ENCODE measurements around the gene HPCAL1.

DNA sequence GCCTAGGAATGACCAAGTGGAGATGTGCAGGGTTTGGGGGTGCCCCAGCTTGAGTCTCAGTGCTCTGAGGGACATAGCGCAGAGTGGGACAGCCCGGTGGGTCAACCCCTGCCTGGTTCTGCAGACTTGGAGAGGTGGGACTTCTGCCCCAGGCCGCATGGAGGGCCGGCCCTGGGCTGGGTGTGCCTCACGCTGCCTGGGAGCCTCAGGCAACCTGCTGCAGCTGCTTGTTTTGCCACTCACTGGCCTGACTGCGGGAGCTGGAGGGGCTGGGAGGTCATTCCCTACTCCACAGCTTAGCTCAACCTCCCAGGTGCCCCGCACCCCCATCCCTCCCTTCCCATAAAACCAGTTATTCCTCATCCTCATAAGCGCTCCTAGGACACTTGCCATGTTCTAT is 112.3 kb downstream of the HPCAL1 start:
- no peak for TF ChIP-seq RAD21 (IDR thresholded peaks at IDR 0.05; ENCODE audit: low read depth)
- TF ChIP-seq MAX (IDR thresholded peaks at IDR 0.05), result no peak
- no peak for TF ChIP-seq EP300 (IDR thresholded peaks at IDR 0.05; ENCODE audit: borderline replicate concordance)
- TF ChIP-seq, protein P1, sequence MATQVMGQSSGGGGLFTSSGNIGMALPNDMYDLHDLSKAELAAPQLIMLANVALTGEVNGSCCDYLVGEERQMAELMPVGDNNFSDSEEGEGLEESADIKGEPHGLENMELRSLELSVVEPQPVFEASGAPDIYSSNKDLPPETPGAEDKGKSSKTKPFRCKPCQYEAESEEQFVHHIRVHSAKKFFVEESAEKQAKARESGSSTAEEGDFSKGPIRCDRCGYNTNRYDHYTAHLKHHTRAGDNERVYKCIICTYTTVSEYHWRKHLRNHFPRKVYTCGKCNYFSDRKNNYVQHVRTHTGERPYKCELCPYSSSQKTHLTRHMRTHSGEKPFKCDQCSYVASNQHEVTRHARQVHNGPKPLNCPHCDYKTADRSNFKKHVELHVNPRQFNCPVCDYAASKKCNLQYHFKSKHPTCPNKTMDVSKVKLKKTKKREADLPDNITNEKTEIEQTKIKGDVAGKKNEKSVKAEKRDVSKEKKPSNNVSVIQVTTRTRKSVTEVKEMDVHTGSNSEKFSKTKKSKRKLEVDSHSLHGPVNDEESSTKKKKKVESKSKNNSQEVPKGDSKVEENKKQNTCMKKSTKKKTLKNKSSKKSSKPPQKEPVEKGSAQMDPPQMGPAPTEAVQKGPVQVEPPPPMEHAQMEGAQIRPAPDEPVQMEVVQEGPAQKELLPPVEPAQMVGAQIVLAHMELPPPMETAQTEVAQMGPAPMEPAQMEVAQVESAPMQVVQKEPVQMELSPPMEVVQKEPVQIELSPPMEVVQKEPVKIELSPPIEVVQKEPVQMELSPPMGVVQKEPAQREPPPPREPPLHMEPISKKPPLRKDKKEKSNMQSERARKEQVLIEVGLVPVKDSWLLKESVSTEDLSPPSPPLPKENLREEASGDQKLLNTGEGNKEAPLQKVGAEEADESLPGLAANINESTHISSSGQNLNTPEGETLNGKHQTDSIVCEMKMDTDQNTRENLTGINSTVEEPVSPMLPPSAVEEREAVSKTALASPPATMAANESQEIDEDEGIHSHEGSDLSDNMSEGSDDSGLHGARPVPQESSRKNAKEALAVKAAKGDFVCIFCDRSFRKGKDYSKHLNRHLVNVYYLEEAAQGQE (IDR thresholded peaks at IDR 0.05; ENCODE audit: low read depth), result no peak
- TF ChIP-seq TAF1 (IDR thresholded peaks at IDR 0.05; ENCODE audit: low read depth), result no peak
- no peak for TF ChIP-seq TEAD4 (IDR thresholded peaks at IDR 0.05)
- no peak for TF ChIP-seq TCF12 (IDR thresholded peaks at IDR 0.05; ENCODE audit: low read depth)
- TF ChIP-seq FOXM1 (IDR thresholded peaks at IDR 0.05; ENCODE audit: borderline replicate concordance, low read depth), result no peak
- no peak for TF ChIP-seq EGR1 (IDR thresholded peaks at IDR 0.05)
- no peak for TF ChIP-seq YY1 (IDR thresholded peaks at IDR 0.05; ENCODE audit: low read depth)
